HCT116 (cell line): ENCODE measurements around the gene CGNL1.

Experiments
- ATF3 ChIP-seq: IDR thresholded peaks from 2 replicates; pipeline ENCODE4 v1.6.1; 2012
- CEBPB ChIP-seq: IDR thresholded peaks from 2 replicates; pipeline ENCODE4 v1.6.1; 2012; ENCODE audit warnings: low read depth
- CTCF ChIP-seq, 3 experiments: fragments of 200-600 bp in 1 of 3; sonication (generic) in 1 of 3; IDR thresholded peaks in 2 of 3; conservative IDR thresholded peaks in 1 of 3; 2 replicates each; pipeline ENCODE4 v1.5.1; 2012 to 2017; ENCODE audit warnings: low read depth in 2 of 3, low read length in 2 of 3, antibody characterized with exemption in 1 of 3, borderline replicate concordance in 1 of 3, control low read depth in 1 of 3, mild to moderate bottlenecking in 1 of 3, mixed read lengths in 1 of 3, mixed run types in 1 of 3, moderate library complexity in 1 of 3; ENCODE audit not compliant: insufficient read depth in 1 of 3
- EZH2 ChIP-seq: fragments of 200-600 bp; sonication (generic); IDR thresholded peaks from 2 replicates; pipeline ENCODE4 v1.6.1; 2017; ENCODE audit warnings: antibody characterized with exemption, mixed run types
- EZH2phosphoT487 ChIP-seq: fragments of 200-600 bp; IDR thresholded peaks from 2 replicates; pipeline ENCODE4 v1.6.1; 2018; ENCODE audit warnings: antibody characterized with exemption, borderline replicate concordance
- JUND ChIP-seq: IDR thresholded peaks from 2 replicates; pipeline ENCODE4 v1.6.1; 2012
- MAX ChIP-seq: IDR thresholded peaks from 2 replicates; pipeline ENCODE4 v1.6.1; 2012
- POLR2A ChIP-seq: IDR thresholded peaks from 2 replicates; pipeline ENCODE4 v1.7.0; 2011; ENCODE audit warnings: borderline replicate concordance; ENCODE audit not compliant: insufficient read depth, insufficient read length; ENCODE audit errors: extremely low read depth
- POLR2AphosphoS5 ChIP-seq: IDR thresholded peaks from 2 replicates; pipeline ENCODE4 v1.6.1; 2011; ENCODE audit warnings: mild to moderate bottlenecking, low read depth, low read length, moderate library complexity
- REST ChIP-seq: IDR thresholded peaks from 2 replicates; pipeline ENCODE4 v1.6.1; 2012; ENCODE audit warnings: low read depth
- SIN3A ChIP-seq: IDR thresholded peaks from 2 replicates; pipeline ENCODE4 v1.6.1; 2012; ENCODE audit warnings: low read depth
- SRF ChIP-seq: IDR thresholded peaks from 2 replicates; pipeline ENCODE4 v1.6.1; 2012; ENCODE audit warnings: low read depth
- TCF7L2 ChIP-seq: IDR thresholded peaks from 2 replicates; pipeline ENCODE4 v1.7.0; 2011; ENCODE audit warnings: borderline replicate concordance, inconsistent platforms; ENCODE audit not compliant: insufficient read depth, insufficient read length; ENCODE audit errors: extremely low read depth
- ZNF274 ChIP-seq: fragments of 200-500 bp; sonication (Bioruptor generic); IDR thresholded peaks from 2 replicates; pipeline ENCODE4 v1.6.1; 2014; ENCODE audit warnings: mild to moderate bottlenecking, low read depth, low read length, inconsistent platforms

- no peak for TF ChIP-seq ZNF274
- TF ChIP-seq CTCF (IDR thresholded peaks at IDR 0.05 in 2 of 3, conservative IDR thresholded peaks at IDR 0.05 in 1 of 3; ENCODE audit: borderline replicate concordance in 1 of 3, insufficient read depth in 1 of 3, low read depth in 2 of 3, low read length in 2 of 3), result no peak
- TF ChIP-seq SRF, result no peak
- no peak for TF ChIP-seq POLR2A
- no peak for TF ChIP-seq EZH2
- TF ChIP-seq MAX, result no peak
- no peak for TF ChIP-seq POLR2AphosphoS5
- no peak for TF ChIP-seq CEBPB
- TF ChIP-seq REST, result no peak
- TF ChIP-seq SIN3A, result no peak
- TF ChIP-seq EZH2phosphoT487, result no peak
- TF ChIP-seq TCF7L2, result no peak
- no peak for TF ChIP-seq ATF3
- no peak for TF ChIP-seq JUND
Measured at GRCh38 chr15:57395292-57395691, 19.0 kb downstream of the CGNL1 start.
